GM23248 (cell line): Measurements from ENCODE around the gene PTHLH.

Experiments
- EZH2 ChIP-seq: fragments of 200-600 bp; sonication (generic); IDR thresholded peaks from 2 replicates; pipeline ENCODE4 v1.6.1; 2018; ENCODE audit warnings: antibody characterized with exemption, mild to moderate bottlenecking; ENCODE audit not compliant: insufficient read depth, poor library complexity, severe bottlenecking
- EZH2phosphoT487 ChIP-seq: fragments of 200-600 bp; sonication (generic); IDR thresholded peaks from 2 replicates; pipeline ENCODE4 v1.6.1; 2018; ENCODE audit warnings: antibody characterized with exemption, moderate library complexity, mild to moderate bottlenecking, low read depth; ENCODE audit not compliant: insufficient read depth

DNA sequence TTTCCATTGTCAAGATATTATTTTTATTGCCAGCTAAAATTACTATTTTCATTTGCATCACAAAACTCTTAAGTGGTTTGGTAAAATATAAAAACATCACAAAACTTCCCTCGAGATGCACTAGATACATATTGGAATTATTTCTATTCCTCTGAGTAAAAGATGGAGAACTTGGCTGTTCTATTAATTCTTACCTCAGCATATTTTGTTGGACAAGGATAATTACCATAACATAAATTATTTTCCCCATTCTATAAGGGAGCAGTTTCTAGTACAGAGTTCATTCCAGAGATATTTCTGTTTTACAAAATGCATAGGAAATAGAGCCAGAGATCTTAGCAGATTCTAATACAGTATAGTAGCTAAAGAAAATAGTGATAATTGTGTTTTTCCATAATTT, 42.6 kb upstream of the PTHLH start:
- no peak for TF ChIP-seq EZH2phosphoT487
- no peak for TF ChIP-seq EZH2
